SK-N-DZ (cell line): ENCODE results near the gene CC2D2B.

ENCODE experiments used
- DNase-seq: peaks from one replicate; pipeline ENCODE4 v3.0.0-alpha.2; 2015; ENCODE audit warnings: low spot score
- small RNA-seq, 2 experiments: library from RNA; depleted of rRNA; stranded (forward); fragments of <200 nt; gene quantifications; one replicate each; pipeline ENCODE3, GENCODE V24; 2014

Gene CC2D2B

GRCh38 chr10:96077156-96077555 is 169.4 kb downstream of the CC2D2B start:
- no peak for DNase-seq

GRCh38 chr10:96082153-96082552 is 174.4 kb downstream of the CC2D2B start:
- no peak for DNase-seq

Small RNA genes within 50 kb of the gene (small RNA-seq; reads per million reads assigned to genes)
- gene MIR3157: 0.08 to 0.80 reads per million in 2 experiments
